ENCODE measurements around the gene SSTR5. TPM values are rescaled to one million over a fixed set of nuclear protein-coding genes. Genes with fewer than 3 reads are reported as not detected.

Gene SSTR5
- total and polyA plus RNA-seq, 2 of the 4 experiments (the other 2 are of a cell fraction), result not detected

- H3K9me3 ChIP-seq (ENCODE audit: control insufficient read depth, insufficient read depth, low read length), result peaks cover 8% of the 10 kb centered on the region
- CTCF ChIA-PET, result no interaction called here
- no peak overlapping the region for H4K8ac ChIP-seq (ENCODE audit: low read depth in 2 of 2, low read length in 2 of 2)
- ATAC-seq (ENCODE audit: low read depth) (no peak), DNase-seq (no peak)
- H3K36me3 ChIP-seq (ENCODE audit: control insufficient read depth, insufficient read depth, low read length), result no peaks in the 10 kb centered on the region
- no peak overlapping the region for H3K4ac ChIP-seq (ENCODE audit: low read depth, low read length)
- H2BK20ac ChIP-seq (ENCODE audit: low read depth, low read length), result no peak overlapping the region
- intact Hi-C loops (cut with micrococcal nuclease) (no loop called here), in situ Hi-C loops (cut with MboI; ENCODE audit: low sequenced_read_pairs) (no loop called here), dilution Hi-C loops (cut with HindIII; ENCODE audit: low sequenced_read_pairs, unreplicated experiment) (no loop called here)
- H3K9ac ChIP-seq (ENCODE audit: low read depth, low read length), result no peak overlapping the region
- no peaks in the 10 kb centered on the region for H3K79me1 ChIP-seq (ENCODE audit: low read depth in 1 of 2, low read length in 2 of 2)
- H3K14ac ChIP-seq (replicated peaks; ENCODE audit: low read depth, low read length), result no peak overlapping the region
- peaks cover 23% of the 10 kb centered on the region for H3K27me3 ChIP-seq (ENCODE audit: control insufficient read depth, insufficient read depth, low read length)
- H3K18ac ChIP-seq (ENCODE audit: low read depth, low read length), result no peak overlapping the region
- no peak overlapping the region for H2BK15ac ChIP-seq (ENCODE audit: low read depth, low read length)
- H3K23ac ChIP-seq (ENCODE audit: low read depth, low read length), result no peak overlapping the region
- H3K56ac ChIP-seq (ENCODE audit: extremely low read depth, insufficient read depth, low read length), result no peak overlapping the region
- no peak overlapping the region for H2AK5ac ChIP-seq (ENCODE audit: low read depth, low read length)
- no peaks in the 10 kb centered on the region for H3K4me1 ChIP-seq (ENCODE audit: control insufficient read depth, insufficient read depth, low read length)
- H3K9me1 ChIP-seq (ENCODE audit: insufficient read depth, low read length), result no peaks in the 10 kb centered on the region
- POLR2A ChIA-PET (ENCODE audit: unreplicated experiment), result no interaction called here
- H2BK5ac ChIP-seq (ENCODE audit: low read depth, low read length, poor library complexity, severe bottlenecking), result no peak overlapping the region
- WGBS, 2 experiments (ENCODE audit: extremely low coverage in 2 of 2, insufficient read length in 1 of 2), result 14% methylated on average over 7 of the region's 38 CpGs; no CpG with 5 or more reads in 1 of the 2 experiments
- H2AFZ ChIP-seq (replicated peaks; ENCODE audit: low read length, poor library complexity), result no peak overlapping the region
- no peak overlapping the region for H3K27ac ChIP-seq (ENCODE audit: insufficient read depth, low read length)
- H4K91ac ChIP-seq (ENCODE audit: insufficient read depth, low read depth, low read length), result no peak overlapping the region
- TF ChIP-seq SMC3 (IDR thresholded peaks at IDR 0.05; ENCODE audit: low read depth, low read length), result no peak
- TF ChIP-seq FOS (IDR thresholded peaks at IDR 0.05; ENCODE audit: low read depth, low read length), result no peak
- TF ChIP-seq NFE2L2 (IDR thresholded peaks at IDR 0.05; ENCODE audit: low read depth, low read length), result no peak
- no peak for TF ChIP-seq RAD21 (IDR thresholded peaks at IDR 0.05; ENCODE audit: low read length)
- no peak for TF ChIP-seq BHLHE40 (IDR thresholded peaks at IDR 0.05; ENCODE audit: low read depth, low read length)
- TF ChIP-seq MXI1 (IDR thresholded peaks at IDR 0.05; ENCODE audit: borderline replicate concordance, low read depth, low read length), result no peak
- TF ChIP-seq MAFK (IDR thresholded peaks at IDR 0.05; ENCODE audit: low read depth, low read length), result no peak
- TF ChIP-seq CTCF (conservative IDR thresholded peaks at IDR 0.05; ENCODE audit: low read depth, low read length), result no peak
- no peak overlapping the region for H2BK120ac ChIP-seq (ENCODE audit: low read depth, low read length)
- no TSS peak for BruUV-seq (replicated peaks)
- H4K5ac ChIP-seq (ENCODE audit: low read depth, low read length), result no peak overlapping the region
- no peaks in the 10 kb centered on the region for H4K20me1 ChIP-seq (ENCODE audit: insufficient read depth, low read length)
- H3K4me2 ChIP-seq (ENCODE audit: low read depth, low read length), result no peak overlapping the region
- no peak overlapping the region for H2AK9ac ChIP-seq (replicated peaks; ENCODE audit: low read depth, low read length, poor library complexity)
- H3K4me3 ChIP-seq (ENCODE audit: insufficient read depth, low read depth, low read length), result no peak overlapping the region
These were observed 17.5 kb downstream of the SSTR5 start for GRCh38 chr16:1089822-1090619.

All from IMR-90 (cell line).